T-helper 22 cell (primary cell): ENCODE measurements around the gene TECPR2.

Experiments used
- DNase-seq: peaks from one replicate; pipeline ENCODE4 v3.0.0-alpha.2; 2020; ENCODE audit warnings: low read depth

Gene TECPR2

GRCh38 chr14:102469261-102469660 is 106.5 kb downstream of the TECPR2 start:
- DNase-seq: no peak

- no peak for DNase-seq
Observed at GRCh38 chr14:102471921-102472790, 109.4 kb downstream of the TECPR2 start.

GRCh38 chr14:102472791-102473150 is 110.0 kb downstream of the TECPR2 start:
- no peak for DNase-seq

GRCh38 chr14:102473559-102473958 is 110.8 kb downstream of the TECPR2 start:
- DNase-seq: no peak

- no peak for DNase-seq
Observed at GRCh38 chr14:102474934-102475333, 112.2 kb downstream of the TECPR2 start.

- DNase-seq: no peak
Observed at GRCh38 chr14:102479107-102479506, 116.4 kb downstream of the TECPR2 start.

GRCh38 chr14:102479777-102480176 is 117.0 kb downstream of the TECPR2 start:
- no peak for DNase-seq

GRCh38 chr14:102481371-102481770 is 118.6 kb downstream of the TECPR2 start:
- no peak for DNase-seq

GRCh38 chr14:102481791-102482238 is 119.1 kb downstream of the TECPR2 start:
- no peak for DNase-seq

- DNase-seq: no peak
Observed at GRCh38 chr14:102484316-102484715, 121.6 kb downstream of the TECPR2 start.

- DNase-seq: no peak
Observed at GRCh38 chr14:102485693-102486512, 123.2 kb downstream of the TECPR2 start.

- no peak for DNase-seq
Observed at GRCh38 chr14:102486513-102487203, 123.9 kb downstream of the TECPR2 start.

GRCh38 chr14:102487204-102487577 is 124.5 kb downstream of the TECPR2 start:
- no peak for DNase-seq

- DNase-seq: no peak
Observed at GRCh38 chr14:102490456-102490855, 127.7 kb downstream of the TECPR2 start.

GRCh38 chr14:102491366-102491765 is 128.6 kb downstream of the TECPR2 start:
- DNase-seq: no peak

- DNase-seq: no peak
Observed at GRCh38 chr14:102491786-102492530, 129.2 kb downstream of the TECPR2 start.

- no peak for DNase-seq
Observed at GRCh38 chr14:102492531-102492910, 129.8 kb downstream of the TECPR2 start.

GRCh38 chr14:102493096-102493495 is 130.4 kb downstream of the TECPR2 start:
- no peak for DNase-seq

GRCh38 chr14:102493585-102493984 is 130.8 kb downstream of the TECPR2 start:
- no peak for DNase-seq

- no peak for DNase-seq
Observed at GRCh38 chr14:102495491-102496330, 133.0 kb downstream of the TECPR2 start.

GRCh38 chr14:102496331-102496691 is 133.6 kb downstream of the TECPR2 start:
- no peak for DNase-seq
